Measurements from ENCODE around the gene PTDSS2.
"Not testable (repeated sequence)": the region's sequence is repeated elsewhere in the genome, so short reads cannot be mapped to it uniquely, and the experiment has no call there.

GRCh38 chr11:411520-411919, 38.6 kb upstream of the PTDSS2 start:
- TF ChIP-seq, protein P1, sequence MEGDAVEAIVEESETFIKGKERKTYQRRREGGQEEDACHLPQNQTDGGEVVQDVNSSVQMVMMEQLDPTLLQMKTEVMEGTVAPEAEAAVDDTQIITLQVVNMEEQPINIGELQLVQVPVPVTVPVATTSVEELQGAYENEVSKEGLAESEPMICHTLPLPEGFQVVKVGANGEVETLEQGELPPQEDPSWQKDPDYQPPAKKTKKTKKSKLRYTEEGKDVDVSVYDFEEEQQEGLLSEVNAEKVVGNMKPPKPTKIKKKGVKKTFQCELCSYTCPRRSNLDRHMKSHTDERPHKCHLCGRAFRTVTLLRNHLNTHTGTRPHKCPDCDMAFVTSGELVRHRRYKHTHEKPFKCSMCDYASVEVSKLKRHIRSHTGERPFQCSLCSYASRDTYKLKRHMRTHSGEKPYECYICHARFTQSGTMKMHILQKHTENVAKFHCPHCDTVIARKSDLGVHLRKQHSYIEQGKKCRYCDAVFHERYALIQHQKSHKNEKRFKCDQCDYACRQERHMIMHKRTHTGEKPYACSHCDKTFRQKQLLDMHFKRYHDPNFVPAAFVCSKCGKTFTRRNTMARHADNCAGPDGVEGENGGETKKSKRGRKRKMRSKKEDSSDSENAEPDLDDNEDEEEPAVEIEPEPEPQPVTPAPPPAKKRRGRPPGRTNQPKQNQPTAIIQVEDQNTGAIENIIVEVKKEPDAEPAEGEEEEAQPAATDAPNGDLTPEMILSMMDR (IDR thresholded peaks at IDR 0.05): not testable (repeated sequence)
- TF ChIP-seq POLR2A (IDR thresholded peaks at IDR 0.05): not testable (repeated sequence)

All from heart left ventricle (tissue), 13 donors.